ENCODE data around the gene LRRC19.

The LRRC19 gene, protein sequence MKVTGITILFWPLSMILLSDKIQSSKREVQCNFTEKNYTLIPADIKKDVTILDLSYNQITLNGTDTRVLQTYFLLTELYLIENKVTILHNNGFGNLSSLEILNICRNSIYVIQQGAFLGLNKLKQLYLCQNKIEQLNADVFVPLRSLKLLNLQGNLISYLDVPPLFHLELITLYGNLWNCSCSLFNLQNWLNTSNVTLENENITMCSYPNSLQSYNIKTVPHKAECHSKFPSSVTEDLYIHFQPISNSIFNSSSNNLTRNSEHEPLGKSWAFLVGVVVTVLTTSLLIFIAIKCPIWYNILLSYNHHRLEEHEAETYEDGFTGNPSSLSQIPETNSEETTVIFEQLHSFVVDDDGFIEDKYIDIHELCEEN

DNA sequence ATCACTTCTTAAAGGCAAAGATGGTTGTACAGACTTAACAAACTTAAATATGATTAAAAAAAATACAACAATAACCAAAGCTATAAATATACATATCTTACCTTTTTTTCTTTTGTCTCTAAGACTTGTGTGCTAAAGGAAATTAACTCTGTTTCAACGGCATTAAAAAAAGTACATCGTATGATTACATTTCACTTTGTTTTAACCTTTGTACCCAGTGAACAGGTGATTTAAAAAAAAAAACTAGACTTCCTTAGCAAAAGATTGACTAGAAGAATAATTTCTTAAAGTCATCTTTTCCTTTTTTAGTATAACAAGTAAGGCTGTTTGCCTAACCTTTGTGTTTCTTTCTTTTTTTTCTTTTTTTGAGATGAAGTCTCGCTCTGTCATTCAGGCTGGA is at the start of gene LRRC19:
TSS of gene LRRC19 (minus strand) at position 182 of the 400 bp plus-strand sequence. CDS start 5,978 bp downstream, outside the sequence.
- no peak for DNase-seq

GRCh38 chr9:27054841-27055240 is 49.4 kb upstream of the LRRC19 start:
- DNase-seq = no peak

DNA sequence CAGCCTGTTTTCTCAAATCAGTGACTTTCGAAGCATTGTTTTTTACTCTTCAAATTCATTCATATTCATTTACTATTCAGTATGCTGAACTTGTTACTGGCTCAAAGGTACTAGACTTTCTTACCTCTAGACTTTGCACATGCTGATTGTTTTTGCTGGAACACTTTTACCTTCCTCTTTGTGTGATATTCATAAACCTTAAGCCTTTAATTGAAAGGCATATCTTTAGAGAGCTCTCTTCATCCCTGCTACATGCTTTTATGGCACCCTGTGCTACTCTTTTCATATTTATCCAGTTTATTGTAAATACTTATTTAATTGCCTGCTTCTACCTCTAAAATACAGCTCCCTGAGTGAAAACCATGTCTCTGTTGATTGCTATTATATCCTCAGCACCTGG is 48.7 kb upstream of the LRRC19 start:
- DNase-seq = no peak

- DNase-seq = no peak
Observed at GRCh38 chr9:27053369-27054022, 48.0 kb upstream of the LRRC19 start.

DNA sequence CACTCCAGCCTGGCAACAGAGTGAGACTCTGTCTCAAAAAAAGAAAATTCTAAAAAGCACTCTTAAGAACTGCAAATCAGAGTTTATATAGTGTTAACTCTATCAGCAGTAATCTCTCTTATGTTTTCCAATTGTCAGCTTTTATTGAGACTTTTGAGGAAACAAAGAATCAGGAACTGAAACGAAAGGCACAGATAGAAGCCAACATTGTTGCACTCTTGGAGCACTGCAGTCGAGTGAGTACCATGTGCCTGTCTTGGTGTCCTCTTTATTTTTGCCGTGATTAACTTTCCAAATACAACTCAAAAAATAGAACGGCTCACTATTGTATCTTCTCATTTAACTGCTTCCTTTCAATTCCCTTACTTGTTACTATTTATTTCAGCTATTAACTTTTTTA is 41.7 kb upstream of the LRRC19 start:
- no peak for DNase-seq

DNA sequence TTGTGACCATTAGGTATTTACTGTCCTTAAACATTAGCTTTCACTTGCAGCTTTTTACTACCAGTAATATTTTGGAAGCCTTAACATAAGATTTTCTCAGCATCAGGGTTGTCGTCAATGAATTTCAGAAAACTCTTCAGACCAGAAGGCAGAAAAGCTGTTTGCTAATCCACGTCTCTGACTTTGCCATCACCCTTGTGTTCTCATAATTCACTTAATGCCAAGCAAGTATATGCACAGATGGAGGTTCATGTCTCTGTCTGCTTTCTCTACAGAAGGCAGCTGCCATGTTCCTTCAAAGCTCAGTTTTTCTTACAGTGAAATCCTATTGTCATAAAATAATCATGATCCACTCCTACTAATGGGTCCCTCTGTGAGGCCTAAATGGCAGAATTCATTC is 37.7 kb upstream of the LRRC19 start:
- no peak for DNase-seq

GRCh38 chr9:27042476-27042875 is 37.0 kb upstream of the LRRC19 start:
- no peak for DNase-seq

- no peak for DNase-seq
Observed at GRCh38 chr9:27041746-27042145, 36.3 kb upstream of the LRRC19 start.

GRCh38 chr9:27037499-27037898 is 32.0 kb upstream of the LRRC19 start:
- no peak for DNase-seq

DNA sequence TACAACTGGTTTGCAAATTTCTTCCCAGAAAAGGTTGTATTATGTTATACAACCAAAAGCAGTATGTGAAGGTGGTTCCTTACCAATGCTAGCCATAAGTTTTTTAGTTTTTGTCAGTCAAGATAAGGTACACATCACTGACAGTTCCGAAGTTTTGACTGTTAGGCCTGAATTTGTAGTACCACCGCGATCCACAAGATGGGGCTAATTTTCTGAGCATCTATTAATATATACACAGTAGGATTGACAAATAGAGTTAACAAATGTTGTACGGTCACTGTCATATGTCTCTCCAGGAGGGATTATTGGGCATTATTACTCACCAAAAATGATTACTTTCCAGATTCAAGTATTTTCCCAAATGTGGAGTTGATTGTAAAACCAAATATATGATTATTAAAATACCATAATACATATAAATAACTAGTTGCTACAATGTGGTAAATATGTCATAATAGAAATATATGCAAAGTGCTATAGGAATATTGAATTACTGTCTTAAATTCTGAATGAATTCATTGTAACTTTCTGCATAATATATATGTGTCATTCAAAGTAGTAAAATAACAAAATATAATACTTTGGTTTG is 28.4 kb upstream of the LRRC19 start:
- peak; percentile 55 for DNase-seq

- no peak for DNase-seq
Observed at GRCh38 chr9:27029186-27029585, 23.7 kb upstream of the LRRC19 start.

- DNase-seq = no peak
Observed at GRCh38 chr9:27022920-27023319, 17.4 kb upstream of the LRRC19 start.

- no peak for DNase-seq
Observed at GRCh38 chr9:27019589-27019988, 14.1 kb upstream of the LRRC19 start.

DNA sequence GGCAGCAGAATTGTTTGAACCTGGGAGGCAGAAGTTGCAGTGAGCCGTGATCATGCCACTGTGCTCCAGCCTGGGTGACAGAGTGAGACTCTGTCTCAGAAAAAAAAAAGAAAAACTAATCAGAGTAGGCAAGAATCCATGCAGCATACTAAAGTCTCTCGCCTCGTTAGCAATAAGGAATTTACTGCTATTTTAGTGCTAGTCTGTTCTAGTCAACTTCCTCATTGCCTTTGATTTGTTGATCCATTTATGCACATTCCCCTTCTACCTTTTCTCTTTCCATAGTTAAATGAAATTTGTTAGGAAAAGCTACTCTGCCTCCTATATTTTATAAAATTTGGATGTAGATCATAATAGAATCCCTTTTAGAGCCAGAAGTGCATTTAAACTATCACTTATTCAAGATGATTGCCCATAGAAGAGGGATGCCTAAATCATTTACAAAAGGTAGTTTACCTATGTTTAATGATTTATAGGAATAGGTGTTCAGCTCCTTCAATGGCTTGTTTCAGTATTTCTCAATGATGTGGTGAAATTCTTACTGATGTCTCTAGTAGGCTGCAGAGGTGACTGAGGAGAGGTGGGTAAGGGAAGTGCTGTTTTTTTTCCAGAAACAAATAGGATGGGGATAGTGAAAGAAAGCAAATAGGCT is 1.9 kb downstream of the LRRC19 start:
- DNase-seq = no peak

DNA sequence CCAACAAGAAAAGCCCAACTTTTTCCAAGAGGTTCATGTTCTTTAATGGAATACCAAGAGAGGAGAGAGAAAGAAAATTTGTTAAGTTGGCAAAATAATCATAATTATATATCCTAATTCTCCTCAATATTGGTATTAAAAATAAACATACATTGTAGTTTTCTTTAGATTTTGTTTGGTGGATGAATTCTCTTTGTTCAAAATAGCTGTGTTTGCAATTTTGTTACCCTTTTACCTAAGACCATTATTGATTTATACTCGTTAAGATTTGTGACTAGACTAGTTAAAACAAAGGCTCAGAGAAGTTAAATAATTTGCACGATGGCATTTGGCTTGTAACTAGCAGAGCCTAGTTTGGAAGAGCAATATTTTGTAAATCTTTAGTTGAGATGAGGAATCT is 9.7 kb downstream of the LRRC19 start:
- no peak for DNase-seq

DNA sequence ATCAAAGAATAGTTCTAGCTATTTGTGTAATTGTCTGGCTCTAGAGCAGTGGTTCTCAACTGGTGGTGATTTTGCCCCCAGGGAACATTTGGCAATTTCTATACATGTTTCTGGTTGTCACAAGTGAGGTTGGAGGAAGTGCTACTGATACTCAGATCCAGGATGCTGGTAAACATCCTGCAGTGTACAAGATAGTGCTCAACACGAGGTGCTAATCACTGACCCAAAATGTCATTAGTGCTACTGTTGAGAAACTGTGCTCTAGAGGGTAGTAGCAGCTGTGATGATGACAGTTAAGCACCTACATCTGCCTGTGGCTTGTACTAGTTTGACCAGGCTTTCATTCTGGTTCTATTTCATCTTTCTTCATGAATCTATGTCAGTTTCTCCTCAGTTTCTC is 22.1 kb downstream of the LRRC19 start:
- no peak for DNase-seq

DNA sequence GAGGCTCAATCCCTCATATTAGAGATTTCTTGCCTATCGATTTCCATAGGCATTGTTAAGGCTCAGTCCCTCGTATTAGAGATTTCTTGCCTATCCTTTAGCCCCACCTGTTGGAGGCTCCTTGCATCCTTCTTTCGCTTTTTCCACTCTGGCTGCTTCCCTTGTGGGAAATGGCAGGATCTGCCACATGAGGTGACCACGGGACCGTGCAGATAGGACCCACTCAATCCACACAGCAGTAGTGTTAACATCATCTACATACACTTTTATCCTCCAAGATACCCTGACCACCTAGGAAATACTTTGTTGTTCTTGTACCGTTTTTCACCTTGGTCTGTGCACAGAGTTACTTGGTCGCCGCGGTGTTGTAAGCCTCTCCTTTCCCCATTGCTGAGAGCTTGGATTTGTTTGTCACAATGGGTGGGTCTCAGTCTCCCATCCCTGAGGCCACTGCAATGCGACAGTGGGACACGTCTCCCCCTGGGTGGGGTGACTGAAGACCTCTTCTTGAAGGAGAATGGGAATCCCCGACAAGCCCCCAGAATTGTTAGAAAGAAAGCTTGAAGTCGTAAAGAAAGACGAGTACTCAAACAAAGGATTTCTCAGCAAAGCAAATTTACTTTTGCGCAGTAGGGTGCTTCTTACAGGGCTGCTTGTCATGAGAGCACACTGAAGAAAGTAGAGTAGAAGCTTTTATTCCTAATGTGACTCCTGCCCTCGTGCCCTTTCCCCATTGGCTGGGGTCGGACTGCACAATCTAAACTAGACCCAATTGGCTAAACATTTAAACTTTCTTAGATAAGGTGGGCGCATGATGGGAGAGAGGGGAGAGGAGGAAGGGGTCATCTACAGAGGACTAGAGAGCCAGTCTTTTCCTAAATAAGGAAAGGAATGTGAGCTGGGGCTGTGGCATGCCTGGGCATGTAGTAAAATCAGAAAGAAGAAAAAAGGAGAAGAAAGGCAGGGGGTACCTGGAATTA is 29.5 kb downstream of the LRRC19 start:
- DNase-seq = peak; percentile 18

DNA sequence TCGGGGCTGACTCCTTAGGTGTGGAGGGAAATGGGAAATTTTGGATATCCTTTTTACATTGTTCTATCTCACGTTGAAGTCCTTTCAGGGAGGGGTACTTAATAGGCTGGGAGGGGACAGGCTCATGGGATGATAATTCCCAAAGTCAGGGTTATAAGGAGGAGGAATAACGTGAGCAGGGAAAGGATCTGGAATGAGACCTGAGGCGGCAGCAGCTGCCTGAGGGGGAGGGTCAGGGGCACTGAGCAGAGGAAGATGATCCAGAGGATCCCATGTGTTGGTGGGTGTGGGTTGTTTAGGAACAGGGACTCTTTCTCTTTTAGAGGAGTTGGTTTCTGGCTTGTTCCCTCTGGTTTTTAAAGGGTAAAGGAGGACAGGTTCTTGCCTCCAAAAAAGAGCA is 30.5 kb downstream of the LRRC19 start:
- no peak for DNase-seq

GRCh38 chr9:26973989-26974388 is 31.5 kb downstream of the LRRC19 start:
- DNase-seq = no peak

DNA sequence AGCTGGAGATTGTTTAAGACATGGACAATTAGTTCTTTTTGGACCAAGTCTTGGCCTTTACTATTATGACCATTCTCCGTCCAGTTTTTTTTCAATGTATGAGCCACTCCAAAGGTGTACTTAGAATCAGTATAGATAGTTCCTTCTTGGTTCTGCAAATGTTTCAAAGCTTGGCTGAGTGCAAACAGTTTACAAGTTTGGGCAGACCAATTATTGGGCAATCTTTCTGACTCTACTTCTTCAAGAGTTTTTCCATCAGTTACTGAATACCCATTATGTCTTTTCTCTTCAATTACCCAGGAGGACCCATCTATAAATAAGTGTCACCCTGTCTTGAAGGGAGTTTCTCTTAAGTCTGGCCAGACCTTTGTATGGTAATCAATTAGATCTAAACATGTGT is 33.8 kb downstream of the LRRC19 start:
- no peak for DNase-seq

DNA sequence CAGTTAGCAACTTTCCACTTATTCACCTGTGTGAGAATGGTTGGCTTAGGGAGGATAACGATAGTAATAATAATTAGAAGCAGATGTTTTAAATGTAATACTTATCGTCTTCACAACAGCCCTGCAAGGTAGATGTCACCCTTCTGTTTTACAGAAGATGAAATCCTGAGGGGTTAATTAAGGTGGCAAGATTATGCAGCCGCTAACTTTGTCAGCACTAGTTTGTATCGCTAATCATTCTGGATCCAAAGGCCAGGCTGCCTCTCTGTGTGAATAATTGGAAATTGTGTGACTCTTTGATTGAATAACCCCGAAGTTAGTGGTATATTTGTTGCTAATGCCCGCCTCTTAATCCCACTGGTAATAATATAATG is 48.6 kb downstream of the LRRC19 start:
- DNase-seq = no peak

Measured in CD4-positive, alpha-beta T cell treated with Interleukin-17A for 4 hours (primary cell).